Measurements from ENCODE around the gene ANKRD33B.

Gene ANKRD33B

GRCh38 chr5:10702911-10703491 lies 139.1 kb downstream of the ANKRD33B start:
- DNase-seq, result no peak

DNA sequence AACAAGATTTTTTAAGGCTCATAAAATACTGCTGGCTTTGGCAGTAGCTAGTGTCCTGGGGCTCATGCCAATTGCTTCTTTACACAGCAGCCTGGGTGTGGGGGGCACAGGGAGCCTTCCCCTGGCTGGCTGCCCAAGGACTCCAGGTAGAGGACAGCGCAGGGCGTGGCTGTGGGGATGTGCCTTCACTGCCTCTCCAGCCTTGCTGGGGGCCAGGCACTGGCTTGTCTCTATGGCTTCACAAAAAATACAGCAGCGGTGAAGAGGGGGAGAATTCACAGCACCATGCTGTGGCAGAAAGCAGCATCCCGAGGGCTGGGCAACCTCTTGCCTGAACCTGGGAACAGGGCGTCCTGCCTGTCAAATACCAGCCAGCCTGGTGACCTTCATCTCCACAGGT lies 139.8 kb downstream of the ANKRD33B start:
- DNase-seq, result no peak

DNA sequence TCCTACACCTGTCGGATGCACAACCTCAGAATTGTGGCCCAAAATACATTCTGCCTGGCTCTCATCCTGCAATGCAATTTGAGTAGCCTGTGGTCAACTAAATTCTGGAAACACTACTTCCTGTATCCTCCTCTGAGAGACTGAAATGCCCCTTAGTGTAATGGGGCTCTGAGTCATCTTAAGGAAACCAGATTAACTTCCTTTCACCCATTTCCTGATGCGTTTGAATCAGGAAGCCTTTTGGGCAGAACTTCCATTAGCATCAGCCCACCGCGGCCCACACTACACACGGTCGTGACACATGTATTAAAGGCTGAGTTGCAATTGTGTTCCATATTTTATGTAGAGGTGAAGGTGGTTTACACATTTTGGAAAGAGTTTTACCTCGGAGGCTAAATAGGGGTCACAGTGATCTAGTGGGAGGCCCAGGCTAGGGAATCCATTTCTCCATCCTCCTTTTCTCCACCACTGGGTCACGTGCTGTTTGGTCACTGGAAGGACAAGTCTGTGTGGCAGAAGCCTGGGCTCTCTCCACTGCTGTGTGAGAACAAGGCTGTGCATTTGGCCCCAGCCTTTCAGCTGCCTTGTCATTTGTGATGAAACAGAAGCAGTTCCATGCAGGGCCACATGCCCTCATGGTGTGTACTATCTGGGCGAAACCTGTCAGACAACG lies 141.2 kb downstream of the ANKRD33B start:
- DNase-seq, result no peak

DNA sequence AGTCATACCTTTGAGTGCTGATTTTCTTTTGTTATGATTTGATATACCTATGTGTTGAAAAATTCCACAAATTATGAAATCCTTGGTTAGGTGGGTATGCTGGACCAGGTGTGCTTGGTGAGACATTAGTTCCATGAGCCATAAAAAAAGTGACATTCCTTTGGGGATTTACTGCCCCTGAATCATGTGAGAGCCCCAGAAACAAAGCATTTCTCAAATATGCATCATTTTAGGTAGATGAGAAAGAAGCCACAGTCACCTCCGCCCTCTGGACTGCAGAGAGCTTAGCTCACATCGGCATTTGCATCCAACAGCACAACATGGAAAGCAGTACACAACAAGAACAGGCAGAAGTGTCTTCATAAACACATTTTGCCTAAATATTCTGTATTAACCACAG lies 141.9 kb downstream of the ANKRD33B start:
- no peak for DNase-seq

GRCh38 chr5:10706326-10706725 lies 142.5 kb downstream of the ANKRD33B start:
- DNase-seq, result no peak
